Astrocyte (in vitro differentiated cells and primary cell): ENCODE data around the gene TRPM7. TPM values are rescaled to one million over a fixed set of nuclear protein-coding genes. Genes with fewer than 3 reads are reported as not detected.
A peak's percentile ranks its signal among the peaks of the same experiment; 100 is the strongest.

Experiments
- DNase-seq: peaks from one replicate; pipeline ENCODE4 v3.0.0-alpha.2; 2010; ENCODE audit warnings: low read depth
- FAIRE-seq: peaks from 2 replicates; lab custom pipeline; 2011; peaks lifted over from hg19 to GRCh38; lab: Jason Lieb, UNC
- H2AFZ ChIP-seq: 2 replicates; pipeline ENCODE4 v1.6.0; 2012; ENCODE audit warnings: low read depth, low read length, inconsistent platforms
- H3K27ac ChIP-seq: 2 replicates; pipeline ENCODE4 v1.5.1; 2011; ENCODE audit warnings: low read depth, low read length, inconsistent platforms
- H3K27me3 ChIP-seq: 2 replicates; pipeline ENCODE4 v1.6.0; 2011; ENCODE audit warnings: low read length, inconsistent platforms; ENCODE audit not compliant: insufficient read depth
- H3K36me3 ChIP-seq: 2 replicates; pipeline ENCODE4 v1.5.1; 2011; ENCODE audit warnings: low read length, inconsistent platforms; ENCODE audit not compliant: insufficient read depth
- H3K4me1 ChIP-seq: 2 replicates; pipeline ENCODE4 v1.5.1; 2011; ENCODE audit warnings: low read length, inconsistent platforms; ENCODE audit not compliant: insufficient read depth
- H3K4me2 ChIP-seq: 2 replicates; pipeline ENCODE4 v1.6.0; 2012; ENCODE audit warnings: low read length, inconsistent platforms
- H3K4me3 ChIP-seq: 2 replicates; pipeline ENCODE4 v1.5.1; 2011; ENCODE audit warnings: low read depth, mild to moderate bottlenecking, low read length, inconsistent platforms; ENCODE audit not compliant: insufficient read depth
- H3K79me2 ChIP-seq: 2 replicates; pipeline ENCODE4 v1.6.0; 2012; ENCODE audit warnings: mild to moderate bottlenecking, low read length, inconsistent platforms; ENCODE audit not compliant: insufficient read depth
- H3K9ac ChIP-seq: 2 replicates; pipeline ENCODE4 v1.6.0; 2012; ENCODE audit warnings: mild to moderate bottlenecking, low read length, inconsistent platforms
- H3K9me3 ChIP-seq: 2 replicates; pipeline ENCODE4 v1.5.1; 2012; ENCODE audit warnings: low read depth, mild to moderate bottlenecking, low read length, inconsistent platforms; ENCODE audit not compliant: insufficient read depth
- H4K20me1 ChIP-seq: 2 replicates; pipeline ENCODE4 v1.6.0; 2012; ENCODE audit warnings: low read length, inconsistent platforms; ENCODE audit not compliant: insufficient read depth
- H3K27ac Mint-ChIP-seq: one replicate; pipeline ENCODE4 v1.8.0; 2021; ENCODE audit warnings: mild to moderate bottlenecking, mixed read lengths; ENCODE audit not compliant: unreplicated experiment
- H3K27me3 Mint-ChIP-seq: one replicate; pipeline ENCODE4 v1.8.0; 2021; ENCODE audit warnings: low read depth, mixed read lengths; ENCODE audit not compliant: unreplicated experiment
- H3K36me3 Mint-ChIP-seq: one replicate; pipeline ENCODE4 v1.8.0; 2021; ENCODE audit warnings: low read depth, mixed read lengths; ENCODE audit not compliant: unreplicated experiment
- H3K4me1 Mint-ChIP-seq: one replicate; pipeline ENCODE4 v1.8.0; 2021; ENCODE audit warnings: low read depth, mixed read lengths; ENCODE audit not compliant: unreplicated experiment
- H3K4me3 Mint-ChIP-seq: one replicate; pipeline ENCODE4 v1.8.0; 2021; ENCODE audit warnings: mild to moderate bottlenecking, moderate library complexity, mixed read lengths; ENCODE audit not compliant: unreplicated experiment
- H3K9me3 Mint-ChIP-seq: one replicate; pipeline ENCODE4 v1.8.0; 2021; ENCODE audit warnings: mild to moderate bottlenecking, mixed read lengths; ENCODE audit not compliant: unreplicated experiment
- EZH2 ChIP-seq: IDR thresholded peaks from 2 replicates; pipeline ENCODE4 v1.6.1; 2012; ENCODE audit warnings: mild to moderate bottlenecking, low read length, inconsistent platforms; ENCODE audit not compliant: insufficient read depth
- total RNA-seq: library from RNA; stranded (reverse); gene quantifications from 2 replicates; pipeline ENCODE4 v1.2.1, GENCODE V29; 2021
- TF ChIP-seq, protein P1 (sequence below): IDR thresholded peaks from 2 replicates; pipeline ENCODE4 v1.5.1; 2011; ENCODE audit warnings: low read depth, mild to moderate bottlenecking, inconsistent platforms, low read length, moderate library complexity; ENCODE audit not compliant: insufficient read depth

Gene TRPM7
- total RNA-seq, 1 donor from 2014 or later: 27.8 TPM

DNA sequence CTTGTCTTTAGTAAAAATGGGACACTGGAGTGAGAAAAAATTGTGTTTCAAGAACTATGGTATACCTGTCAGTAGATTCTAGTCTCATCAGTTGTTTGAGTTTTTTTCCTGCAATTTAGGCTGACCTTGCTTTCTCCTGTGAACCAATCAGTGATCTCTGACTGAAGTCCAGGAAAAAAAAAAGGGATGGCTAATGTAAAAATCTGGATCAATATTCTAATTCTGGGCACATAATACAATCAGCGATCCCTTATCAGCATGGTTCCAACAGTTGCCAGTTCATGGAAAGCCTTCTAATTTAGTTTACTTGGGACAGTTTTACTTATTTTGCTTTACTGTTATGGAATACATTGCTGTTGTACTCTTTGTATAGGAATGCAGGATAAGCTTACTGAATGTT lies 17.0 kb downstream of the TRPM7 start:
- no peak overlapping the region for H3K27ac Mint-ChIP-seq
- no peak overlapping the region for H2AFZ ChIP-seq
- TF ChIP-seq, protein P1, sequence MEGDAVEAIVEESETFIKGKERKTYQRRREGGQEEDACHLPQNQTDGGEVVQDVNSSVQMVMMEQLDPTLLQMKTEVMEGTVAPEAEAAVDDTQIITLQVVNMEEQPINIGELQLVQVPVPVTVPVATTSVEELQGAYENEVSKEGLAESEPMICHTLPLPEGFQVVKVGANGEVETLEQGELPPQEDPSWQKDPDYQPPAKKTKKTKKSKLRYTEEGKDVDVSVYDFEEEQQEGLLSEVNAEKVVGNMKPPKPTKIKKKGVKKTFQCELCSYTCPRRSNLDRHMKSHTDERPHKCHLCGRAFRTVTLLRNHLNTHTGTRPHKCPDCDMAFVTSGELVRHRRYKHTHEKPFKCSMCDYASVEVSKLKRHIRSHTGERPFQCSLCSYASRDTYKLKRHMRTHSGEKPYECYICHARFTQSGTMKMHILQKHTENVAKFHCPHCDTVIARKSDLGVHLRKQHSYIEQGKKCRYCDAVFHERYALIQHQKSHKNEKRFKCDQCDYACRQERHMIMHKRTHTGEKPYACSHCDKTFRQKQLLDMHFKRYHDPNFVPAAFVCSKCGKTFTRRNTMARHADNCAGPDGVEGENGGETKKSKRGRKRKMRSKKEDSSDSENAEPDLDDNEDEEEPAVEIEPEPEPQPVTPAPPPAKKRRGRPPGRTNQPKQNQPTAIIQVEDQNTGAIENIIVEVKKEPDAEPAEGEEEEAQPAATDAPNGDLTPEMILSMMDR: no peak
- no peak for TF ChIP-seq EZH2
- no peaks in the 10 kb centered on the region for H3K27me3 Mint-ChIP-seq
- no peak overlapping the region for H3K4me3 Mint-ChIP-seq
- H3K79me2 ChIP-seq: peaks cover 85% of the 10 kb centered on the region
- no peaks in the 10 kb centered on the region for H3K9me3 ChIP-seq
- H3K36me3 ChIP-seq: no peaks in the 10 kb centered on the region
- no peaks in the 10 kb centered on the region for H3K4me1 ChIP-seq
- no peaks in the 10 kb centered on the region for H3K9me3 Mint-ChIP-seq
- H3K4me3 ChIP-seq: no peak overlapping the region
- DNase-seq: no peak
- FAIRE-seq: no peak
- H3K4me1 Mint-ChIP-seq: no peaks in the 10 kb centered on the region
- H3K27ac ChIP-seq: no peak overlapping the region
- H3K36me3 Mint-ChIP-seq: peaks cover 4% of the 10 kb centered on the region
- peaks cover 43% of the 10 kb centered on the region for H4K20me1 ChIP-seq
- no peak overlapping the region for H3K9ac ChIP-seq
- no peaks in the 10 kb centered on the region for H3K27me3 ChIP-seq
- no peak overlapping the region for H3K4me2 ChIP-seq

DNA sequence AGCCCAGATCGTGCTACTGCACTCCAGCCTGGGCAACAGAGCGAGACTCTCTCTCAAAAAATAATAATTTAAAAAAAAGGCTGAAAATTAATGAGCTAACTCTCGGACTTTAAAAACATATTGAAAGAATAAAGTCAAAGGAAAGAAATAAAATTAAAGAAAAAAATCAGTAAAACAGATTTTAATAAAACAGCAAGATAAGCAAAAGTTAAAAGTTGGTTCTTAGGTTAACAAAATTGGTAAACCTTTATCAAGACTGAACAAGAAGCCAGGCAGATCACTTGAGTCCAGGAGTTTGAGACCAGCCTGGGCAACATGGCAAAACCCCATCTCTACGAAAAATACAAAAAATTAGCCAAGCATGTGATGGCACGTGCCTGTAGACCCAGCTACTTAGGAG lies 20.7 kb downstream of the TRPM7 start:
- no peak overlapping the region for H3K4me2 ChIP-seq
- no peaks in the 10 kb centered on the region for H3K9me3 ChIP-seq
- peaks cover 7% of the 10 kb centered on the region for H3K36me3 Mint-ChIP-seq
- no peak overlapping the region for H3K4me3 ChIP-seq
- no peaks in the 10 kb centered on the region for H3K27me3 Mint-ChIP-seq
- no peaks in the 10 kb centered on the region for H3K4me1 ChIP-seq
- TF ChIP-seq, protein P1: no peak
- no peak for TF ChIP-seq EZH2
- FAIRE-seq (no peak), DNase-seq (no peak)
- H3K9ac ChIP-seq: no peak overlapping the region
- H2AFZ ChIP-seq: no peak overlapping the region
- H3K4me3 Mint-ChIP-seq: no peak overlapping the region
- H3K79me2 ChIP-seq: peaks cover 68% of the 10 kb centered on the region
- H3K27me3 ChIP-seq: no peaks in the 10 kb centered on the region
- peaks cover 33% of the 10 kb centered on the region for H4K20me1 ChIP-seq
- no peak overlapping the region for H3K27ac ChIP-seq
- peak overlapping the region; percentile 62 for H3K27ac Mint-ChIP-seq
- H3K9me3 Mint-ChIP-seq: no peaks in the 10 kb centered on the region
- H3K4me1 Mint-ChIP-seq: no peaks in the 10 kb centered on the region
- peaks cover 2% of the 10 kb centered on the region for H3K36me3 ChIP-seq

DNA sequence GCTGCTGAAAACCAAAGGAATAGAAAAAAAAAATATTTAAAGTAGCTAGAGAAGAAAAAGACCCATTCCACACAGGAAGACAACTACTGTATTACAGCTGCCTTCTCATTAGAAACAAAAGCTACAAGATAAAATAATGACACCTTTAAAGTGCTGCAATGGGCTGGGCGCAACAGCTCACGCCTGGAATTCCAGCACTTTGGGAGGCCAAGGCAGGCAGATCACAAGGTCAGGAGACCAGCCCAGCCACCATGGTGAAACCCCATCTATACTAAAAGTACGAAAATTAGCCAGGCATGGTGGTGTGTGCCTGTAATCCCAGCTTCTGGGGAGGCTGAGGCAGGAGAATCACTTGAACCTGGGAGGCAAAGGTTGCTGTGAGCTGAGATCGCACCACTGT lies 31.0 kb downstream of the TRPM7 start:
- peaks cover 6% of the 10 kb centered on the region for H4K20me1 ChIP-seq
- TF ChIP-seq EZH2: no peak
- TF ChIP-seq, protein P1: no peak
- H3K9me3 Mint-ChIP-seq: no peaks in the 10 kb centered on the region
- H3K27ac ChIP-seq: no peak overlapping the region
- no peaks in the 10 kb centered on the region for H3K27me3 ChIP-seq
- DNase-seq (no peak), FAIRE-seq (no peak)
- H3K4me1 Mint-ChIP-seq: no peaks in the 10 kb centered on the region
- no peaks in the 10 kb centered on the region for H3K27me3 Mint-ChIP-seq
- no peaks in the 10 kb centered on the region for H3K79me2 ChIP-seq
- no peak overlapping the region for H3K9ac ChIP-seq
- H3K4me1 ChIP-seq: no peaks in the 10 kb centered on the region
- H3K27ac Mint-ChIP-seq: no peak overlapping the region
- H3K9me3 ChIP-seq: no peaks in the 10 kb centered on the region
- H3K4me3 ChIP-seq: no peak overlapping the region
- no peak overlapping the region for H2AFZ ChIP-seq
- H3K36me3 ChIP-seq: peaks cover 24% of the 10 kb centered on the region
- no peak overlapping the region for H3K4me2 ChIP-seq
- peaks cover 17% of the 10 kb centered on the region for H3K36me3 Mint-ChIP-seq
- H3K4me3 Mint-ChIP-seq: no peak overlapping the region
